Measurements from ENCODE around the gene UNC79.
"Not testable (repeated sequence)": the region's sequence is repeated elsewhere in the genome, so short reads cannot be mapped to it uniquely, and the experiment has no call there.

The UNC79 gene

DNA sequence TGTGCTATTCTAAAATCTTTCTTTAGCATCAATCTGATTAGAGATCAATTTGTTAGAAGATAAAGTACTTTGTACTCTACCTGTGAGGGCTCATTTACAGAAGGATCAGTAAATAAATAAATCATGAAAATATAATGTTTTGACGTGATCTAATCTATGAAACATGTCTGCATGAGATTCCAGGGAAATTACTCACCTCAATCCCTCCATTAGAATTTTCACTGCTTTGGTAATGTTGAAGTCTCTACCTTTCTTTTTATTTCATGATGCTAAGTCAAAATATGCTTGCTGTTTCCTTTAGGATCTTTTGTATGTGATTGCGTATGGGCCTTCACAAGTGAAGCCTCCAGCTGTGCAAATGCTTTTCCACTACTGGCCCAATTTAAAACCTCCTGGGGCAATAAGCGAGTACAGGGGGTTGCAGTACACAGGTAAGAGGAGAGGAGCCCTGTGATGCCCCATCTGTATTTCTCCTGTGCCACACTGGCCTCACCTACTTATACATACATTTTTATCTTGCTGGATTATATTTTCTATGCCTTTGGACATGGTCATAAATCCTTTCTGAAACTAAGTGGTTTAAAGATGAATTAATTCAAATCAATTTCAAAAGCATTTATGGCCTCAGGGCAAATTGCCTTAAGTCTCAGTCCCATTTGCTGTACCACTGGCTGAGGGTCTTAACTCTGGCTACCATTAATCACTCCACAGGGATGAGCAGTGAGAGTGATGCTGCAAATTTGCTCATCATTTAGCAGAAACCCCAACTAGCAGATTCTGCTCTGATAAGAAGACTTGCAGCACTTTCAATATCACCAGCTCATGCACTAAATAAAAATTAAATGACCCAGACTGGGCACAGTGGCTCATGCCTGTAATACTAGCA, 66.4 kb downstream of the UNC79 start:
- DNase-seq: no peak

DNA sequence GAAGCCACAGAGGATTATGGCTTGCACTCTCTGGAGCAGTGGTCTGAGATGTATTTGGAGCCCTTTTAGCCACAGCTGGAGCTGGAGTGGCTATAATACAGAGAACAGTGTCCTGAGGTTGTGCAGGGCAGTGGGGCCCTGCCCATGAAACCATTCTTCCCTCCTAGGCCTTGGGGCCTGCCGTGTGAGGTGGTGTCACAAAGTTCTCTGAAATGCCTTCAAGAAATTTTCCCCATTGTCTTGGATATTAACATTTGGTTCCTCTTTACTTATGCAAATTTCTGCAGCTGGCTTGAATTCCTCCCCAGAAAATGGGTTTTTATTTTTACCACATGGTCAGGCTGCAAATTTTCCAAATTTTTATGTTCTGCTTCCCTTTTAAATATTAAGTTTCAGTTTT, 79.3 kb downstream of the UNC79 start:
- no peak for DNase-seq

DNA sequence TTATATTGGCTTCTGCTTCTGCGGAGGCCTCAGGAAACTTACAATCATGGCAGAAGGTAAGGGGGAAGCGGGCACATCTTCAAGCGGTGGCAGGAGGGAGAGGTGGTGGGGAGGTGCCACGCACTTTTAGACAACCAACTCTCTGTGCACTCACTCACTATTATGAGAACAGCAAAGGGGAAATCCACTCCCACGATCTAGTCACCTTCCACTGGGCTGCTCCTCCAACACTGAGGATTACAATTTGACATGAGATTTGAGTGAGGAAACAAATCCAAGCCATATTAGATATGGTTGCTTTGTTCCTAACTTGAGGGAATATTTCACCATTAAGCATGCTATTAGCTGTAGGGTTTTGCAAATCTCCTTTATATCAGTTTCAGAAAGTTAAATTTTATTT, 80.3 kb downstream of the UNC79 start:
- DNase-seq: no peak

DNA sequence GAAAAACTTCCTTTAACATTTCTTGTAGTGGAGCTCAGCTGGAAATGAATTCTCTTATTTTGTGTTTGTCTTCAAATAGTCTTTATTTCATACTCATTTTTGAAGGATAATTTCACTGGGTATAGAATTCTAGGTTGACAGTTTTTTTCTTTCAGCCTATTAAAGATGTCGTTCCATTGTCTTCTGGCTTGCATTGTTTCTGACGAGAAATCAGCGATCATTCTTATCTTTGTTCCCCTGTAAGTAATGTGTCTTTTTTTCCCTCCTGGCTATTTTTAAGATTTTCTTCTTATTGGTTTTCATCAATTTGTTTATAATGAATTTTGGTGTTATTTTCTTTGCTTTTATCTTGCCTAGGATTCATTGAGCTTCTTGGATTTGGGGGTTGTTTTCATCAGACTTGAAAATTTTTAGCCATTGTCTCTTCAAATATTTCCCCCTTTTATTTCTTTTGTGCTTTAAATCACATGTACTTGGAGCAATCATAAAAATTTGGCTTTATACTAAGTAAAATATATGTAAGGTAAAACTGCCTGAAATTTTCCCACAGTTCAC, 89.4 kb downstream of the UNC79 start:
- no peak for DNase-seq

DNA sequence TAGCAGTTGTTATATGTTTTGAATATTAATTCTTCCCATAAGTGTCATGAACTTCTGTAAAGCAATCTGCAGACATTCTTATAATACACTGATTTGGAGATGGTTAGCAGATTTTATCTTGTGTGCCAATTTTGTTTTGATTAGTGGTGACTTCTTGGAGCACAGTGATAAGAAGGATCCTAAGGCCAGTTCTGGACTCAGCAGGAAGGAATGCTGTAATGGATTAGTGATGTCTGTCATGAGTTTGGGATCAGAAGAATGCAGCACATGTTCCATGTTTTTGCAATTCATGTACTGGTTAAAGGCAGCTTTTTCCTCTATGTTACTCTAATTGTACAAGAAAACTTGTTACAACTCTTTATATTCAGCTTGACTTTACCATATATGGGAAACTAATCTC, 91.5 kb downstream of the UNC79 start:
- no peak for DNase-seq

DNA sequence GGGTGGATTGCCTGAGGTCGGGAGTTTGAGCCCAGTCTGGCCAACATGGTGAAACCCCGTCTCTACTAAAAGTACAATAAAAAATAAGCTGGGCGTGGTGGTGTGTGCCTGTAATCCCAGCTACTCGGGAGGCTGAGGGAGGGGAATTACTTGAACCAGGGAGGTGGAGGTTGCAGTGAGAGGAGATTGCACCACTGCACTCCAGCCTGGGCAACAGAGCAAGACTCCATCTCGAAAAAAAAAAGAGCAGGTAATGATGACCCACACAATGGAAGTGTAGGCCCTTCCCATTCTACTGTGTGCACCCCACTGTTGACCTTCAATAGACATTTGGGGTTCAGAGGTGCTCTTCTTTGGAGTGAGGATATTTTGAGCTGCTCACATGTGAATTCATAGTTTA, 94.5 kb downstream of the UNC79 start:
- not testable (repeated sequence) for DNase-seq

DNA sequence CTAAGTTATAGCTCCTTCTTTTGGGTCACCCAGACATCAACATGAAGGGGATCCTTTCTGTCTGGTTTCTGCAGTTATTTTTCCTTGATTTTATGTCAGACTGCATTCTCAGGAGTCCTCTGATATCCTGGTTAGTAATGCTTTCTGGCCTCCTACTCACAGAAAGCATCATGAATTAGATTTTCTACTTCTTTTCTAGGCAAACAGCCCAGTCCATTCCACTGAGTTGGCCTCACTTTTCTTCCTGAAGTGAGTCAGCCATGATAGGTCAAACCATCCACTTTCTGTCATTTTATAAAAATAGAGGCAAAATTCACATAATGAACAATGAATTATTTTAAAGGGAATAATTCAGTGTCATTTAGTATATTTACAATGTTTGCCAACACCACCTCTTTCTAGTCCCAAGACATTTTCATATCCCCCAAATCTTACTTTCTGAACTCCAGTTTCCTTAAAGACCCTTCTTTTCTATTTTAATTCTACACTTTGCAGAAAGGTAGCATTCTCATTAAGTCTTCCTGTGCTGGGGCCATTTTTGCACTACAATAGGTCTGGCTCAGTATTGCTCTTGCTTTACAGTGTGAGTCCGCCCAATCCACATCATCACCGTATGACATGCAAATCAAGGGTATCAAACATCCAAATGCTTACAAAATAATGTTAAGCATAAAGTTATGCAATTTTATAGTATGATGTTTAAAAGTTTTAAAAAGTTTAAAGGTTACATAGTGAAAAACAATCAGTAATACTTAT, 95.1 kb downstream of the UNC79 start:
- no peak for DNase-seq

DNA sequence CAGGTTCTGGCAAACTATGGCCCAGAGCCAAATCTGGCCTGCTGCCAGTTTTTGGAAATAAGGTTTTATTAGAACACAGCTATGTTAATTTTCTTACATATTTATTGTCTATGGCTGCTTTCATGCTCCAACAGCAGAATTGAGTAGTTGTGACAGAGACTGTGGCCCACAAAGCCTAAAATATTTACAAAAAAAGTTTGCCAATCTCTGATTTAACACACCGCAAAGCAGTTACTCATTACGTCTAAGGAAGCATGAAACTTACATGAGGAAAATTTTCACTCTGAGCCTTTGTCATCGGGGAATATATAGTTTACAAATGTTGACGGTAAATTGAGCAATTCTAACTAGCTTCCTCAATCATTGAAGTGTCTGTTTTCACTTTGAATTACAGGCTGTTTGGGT, 96.5 kb downstream of the UNC79 start:
- DNase-seq: no peak

DNA sequence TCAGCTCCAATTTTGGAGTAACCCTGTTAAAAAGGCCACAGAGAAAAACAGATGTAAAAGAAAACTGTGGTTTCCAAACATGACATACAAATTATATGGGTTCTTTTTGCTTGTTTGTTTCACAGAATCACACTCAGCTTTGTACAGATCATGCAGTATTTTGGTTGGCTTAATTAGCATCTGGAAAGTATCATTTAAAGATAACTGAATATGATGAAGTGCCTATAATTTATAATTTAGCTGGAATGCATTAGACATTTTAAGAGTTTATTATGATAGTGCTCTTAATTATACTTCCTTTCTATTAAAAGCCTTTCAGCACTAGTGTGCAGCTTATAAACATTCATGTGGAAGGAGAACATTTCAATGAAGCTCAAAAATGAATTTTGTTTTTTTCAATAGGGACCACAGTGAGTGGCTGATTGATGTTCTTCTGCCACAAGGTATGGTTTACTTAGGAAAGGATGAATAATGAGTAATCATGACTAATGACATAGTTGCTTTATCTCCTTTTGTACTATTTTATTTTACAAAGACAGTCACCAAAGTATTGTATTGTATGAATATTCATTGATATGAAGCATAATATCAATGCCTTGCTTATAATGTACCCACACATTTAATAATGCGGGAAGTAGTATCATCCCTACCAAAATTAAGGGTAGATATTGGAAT, 98.3 kb downstream of the UNC79 start:
- DNase-seq: no peak

DNA sequence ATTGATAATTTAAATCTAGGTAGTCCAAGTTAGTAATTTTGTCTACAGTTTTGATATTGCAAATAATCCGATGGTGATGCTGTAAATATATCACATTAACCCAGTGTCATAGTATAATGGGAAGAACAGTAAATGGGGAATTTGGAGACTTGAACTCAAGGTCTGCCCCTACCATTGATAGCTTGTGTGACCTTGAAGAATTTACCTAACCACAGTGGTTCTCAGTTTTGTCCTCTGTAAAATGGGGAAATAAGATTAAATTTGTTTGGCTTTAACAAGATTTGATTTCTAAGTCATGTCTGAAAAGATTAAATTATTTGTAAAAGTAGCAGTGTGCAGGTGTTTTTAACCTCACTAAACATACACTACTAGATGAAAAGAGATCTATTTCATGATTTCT, 100.9 kb downstream of the UNC79 start:
- no peak for DNase-seq

DNA sequence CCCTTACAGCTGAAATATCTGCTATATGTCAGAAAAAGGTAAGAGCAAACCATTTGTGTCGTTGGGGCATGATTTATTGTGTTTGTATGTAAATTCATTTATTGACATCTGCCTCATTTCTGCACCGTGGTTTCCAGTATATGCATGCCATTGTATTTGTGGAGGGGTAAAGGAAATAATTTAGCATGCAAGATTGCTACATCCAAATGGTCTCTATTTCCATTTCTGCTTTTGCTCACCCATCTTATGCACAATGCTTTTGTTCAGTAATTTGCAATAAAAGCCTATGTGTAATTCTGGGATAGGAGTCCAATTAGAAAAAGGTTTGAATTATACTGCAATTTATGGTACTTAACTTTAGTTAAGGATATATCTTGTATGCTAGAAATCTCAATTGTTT, 101.8 kb downstream of the UNC79 start:
- no peak for DNase-seq

DNA sequence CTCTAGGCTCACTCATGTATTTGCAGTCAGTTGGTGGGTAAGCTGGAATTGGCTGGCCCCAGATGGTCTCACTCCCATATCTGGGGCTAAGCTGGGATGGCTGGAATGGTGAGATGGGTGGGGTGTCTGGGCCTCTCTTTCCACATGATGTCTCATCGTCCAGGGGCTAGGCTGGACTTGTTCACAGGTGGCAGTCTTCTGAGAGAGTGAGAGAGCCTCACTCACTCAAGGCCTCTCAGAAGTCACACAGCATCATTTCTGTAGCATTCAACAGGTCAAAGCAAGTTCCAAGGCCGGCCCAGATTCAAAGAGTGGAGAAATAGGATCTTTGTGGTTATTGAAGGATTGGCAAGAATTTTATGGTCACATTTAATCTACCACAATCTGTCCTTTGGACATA, 102.7 kb downstream of the UNC79 start:
- no peak for DNase-seq

DNA sequence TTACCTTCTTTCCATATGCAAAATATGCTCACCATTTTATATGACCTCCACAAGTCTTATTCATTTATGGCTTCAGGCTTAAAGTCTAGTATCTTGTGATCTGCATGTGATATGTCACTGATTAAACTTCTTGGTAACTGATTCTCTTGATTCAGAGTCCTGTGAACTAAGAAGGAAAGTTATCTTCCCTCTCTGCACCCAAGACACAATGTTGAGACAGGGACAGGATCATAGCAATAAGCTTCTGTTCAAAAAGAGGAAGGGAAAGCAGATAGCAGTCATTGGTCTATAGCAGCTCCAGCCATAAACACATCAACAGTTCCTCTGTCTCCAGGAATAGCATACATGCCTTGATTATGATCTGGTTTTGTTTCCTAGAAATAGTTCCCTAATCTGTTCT, 103.1 kb downstream of the UNC79 start:
- DNase-seq: no peak

DNA sequence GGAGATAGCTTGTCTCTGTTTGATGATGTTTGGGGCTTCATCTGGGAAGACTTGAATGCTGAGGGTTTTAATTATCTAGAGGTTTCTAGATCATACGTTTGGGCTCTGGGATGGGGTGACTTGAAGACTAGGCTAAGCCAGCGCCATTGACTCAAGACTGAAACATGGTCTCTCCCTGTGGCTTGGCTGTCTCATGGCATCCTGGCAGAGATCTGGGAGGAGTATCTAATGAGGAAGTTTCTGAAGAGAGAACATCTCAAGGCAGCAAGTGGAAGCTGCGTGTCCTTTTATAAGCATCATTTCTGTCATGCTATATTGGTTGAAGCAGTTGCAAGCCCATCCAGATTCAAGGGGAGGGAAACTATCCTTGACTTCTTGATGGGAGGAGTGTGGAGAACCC, 104.8 kb downstream of the UNC79 start:
- DNase-seq: no peak

DNA sequence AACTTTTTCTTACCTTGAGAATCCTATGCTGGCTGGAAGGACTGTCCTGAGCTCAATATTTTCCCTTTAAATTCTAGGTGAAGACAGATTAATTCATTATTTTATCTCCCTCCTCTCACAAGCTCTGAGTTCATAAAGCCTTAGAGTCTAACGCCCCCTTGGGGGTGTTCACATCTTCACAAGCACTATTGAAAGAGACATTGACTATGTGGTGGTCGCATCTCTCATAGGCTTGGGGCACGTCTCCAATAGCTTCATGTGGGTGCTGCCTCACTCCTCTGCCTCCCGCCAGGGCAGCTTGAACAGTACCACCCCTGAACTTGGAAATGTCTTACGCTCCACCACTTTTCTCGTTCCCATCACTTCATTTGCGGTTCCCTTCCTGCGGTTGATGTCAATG, 106.2 kb downstream of the UNC79 start:
- DNase-seq: no peak

DNA sequence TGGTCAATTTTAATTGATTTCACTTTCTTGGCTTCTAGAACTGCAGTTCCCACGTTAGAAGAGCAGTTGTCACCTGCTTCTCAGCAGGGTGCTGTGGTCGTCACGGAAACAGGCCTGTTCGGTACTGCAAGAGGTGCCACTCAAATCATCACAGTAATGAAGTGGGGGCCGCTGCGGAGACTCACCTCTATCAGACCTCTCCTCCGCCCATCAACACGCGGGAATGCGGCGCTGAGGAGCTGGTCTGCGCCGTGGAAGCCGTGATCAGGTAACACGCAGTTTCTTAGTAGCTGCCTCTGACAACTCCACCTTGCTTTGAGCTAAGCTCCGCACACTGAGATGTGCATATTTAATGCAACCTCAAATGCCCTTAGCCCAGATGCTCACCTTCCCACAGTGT, 107.2 kb downstream of the UNC79 start:
- no peak for DNase-seq

DNA sequence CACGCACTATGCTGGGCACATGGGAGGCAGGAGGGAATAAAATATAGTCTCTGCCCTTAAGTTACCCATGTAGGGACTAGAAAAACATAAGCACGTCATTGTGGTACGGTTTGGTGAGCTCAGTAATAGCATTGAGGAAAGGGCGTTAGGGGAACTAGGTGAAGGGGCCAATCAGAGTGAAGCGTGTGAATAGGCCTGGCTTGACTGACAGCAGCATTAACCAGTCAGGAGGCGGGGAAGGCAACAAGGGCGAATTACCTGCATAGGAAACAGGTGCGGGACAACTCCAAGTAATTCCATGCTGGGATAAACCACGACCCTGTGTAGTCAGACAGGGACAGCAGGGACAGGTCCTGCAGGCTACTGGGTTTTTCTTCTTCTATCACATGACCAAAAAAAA, 107.7 kb downstream of the UNC79 start:
- no peak for DNase-seq

DNA sequence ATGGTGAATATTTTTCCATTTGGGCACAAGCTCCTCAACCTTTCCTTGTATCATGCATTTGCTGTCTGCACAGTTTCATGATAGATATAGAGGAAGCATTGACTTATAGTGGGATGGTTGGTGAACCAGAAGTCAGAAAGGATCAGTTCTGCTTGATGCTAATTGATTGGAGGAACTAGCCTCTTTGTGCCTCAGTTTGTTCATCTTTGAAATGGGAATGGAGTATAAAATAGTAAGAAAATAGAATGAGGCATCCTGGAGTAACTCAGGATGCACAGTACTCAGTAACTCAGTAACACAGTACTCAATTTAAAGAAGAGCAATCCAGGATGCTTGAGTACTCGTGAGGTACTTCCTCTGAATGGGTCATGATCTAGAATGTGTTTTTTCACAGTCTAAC, 109.5 kb downstream of the UNC79 start:
- no peak for DNase-seq

DNA sequence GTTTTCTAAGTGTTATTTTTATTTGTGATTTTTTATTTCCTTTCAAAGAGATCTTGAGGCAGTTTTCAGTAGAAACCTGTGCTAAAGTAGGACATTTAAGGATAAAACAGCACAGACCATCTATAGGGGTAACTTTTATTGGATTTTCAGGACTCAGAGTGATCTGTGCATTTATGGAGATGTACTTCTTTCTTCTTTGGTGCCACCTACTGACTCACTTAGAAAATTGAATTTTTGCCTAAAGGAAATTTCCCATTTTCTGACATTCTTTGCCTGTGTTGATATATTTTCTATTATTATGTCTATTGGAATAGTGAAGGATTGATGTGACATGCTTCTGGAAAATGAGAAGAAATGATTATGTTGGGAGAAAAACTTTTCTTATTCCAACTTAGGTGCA, 113.0 kb downstream of the UNC79 start:
- no peak for DNase-seq

DNA sequence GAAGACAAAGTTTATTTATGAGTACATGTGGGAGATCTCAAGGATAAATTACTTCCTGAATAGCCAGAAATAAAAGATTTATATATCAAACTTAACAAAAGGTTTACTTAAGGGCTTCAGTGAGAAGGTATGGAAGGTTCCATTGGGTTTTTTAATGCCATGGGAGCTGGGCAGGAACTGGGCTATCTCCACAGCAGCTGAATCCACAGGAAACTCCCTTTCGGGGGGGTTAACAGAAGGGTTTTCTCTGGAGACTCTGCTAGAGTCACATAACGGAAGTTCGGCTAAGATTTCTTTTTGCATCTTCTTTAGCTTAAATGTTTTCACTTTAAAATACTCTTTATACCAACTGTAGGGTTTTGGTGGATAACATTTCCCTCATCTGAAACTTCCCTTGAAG, 113.5 kb downstream of the UNC79 start:
- no peak for DNase-seq

DNA sequence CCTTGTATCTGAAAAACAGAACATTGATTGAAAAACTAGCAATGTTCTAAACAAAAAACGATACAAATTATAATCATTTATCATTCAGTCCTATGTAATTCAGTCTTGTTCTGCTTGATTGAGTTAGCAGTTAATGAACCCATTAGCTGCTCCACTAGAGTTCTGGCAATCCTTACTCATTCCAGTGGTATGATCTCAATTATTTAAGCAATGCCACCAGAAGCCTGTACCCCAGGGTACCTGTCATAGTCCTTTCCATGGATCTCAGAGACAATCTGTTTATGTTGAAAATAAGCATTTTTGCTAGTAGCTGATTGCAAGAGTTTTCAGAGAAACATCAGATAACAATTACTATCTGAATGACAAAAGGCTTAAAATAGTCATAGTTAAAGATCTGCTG, 115.9 kb downstream of the UNC79 start:
- no peak for DNase-seq

DNA sequence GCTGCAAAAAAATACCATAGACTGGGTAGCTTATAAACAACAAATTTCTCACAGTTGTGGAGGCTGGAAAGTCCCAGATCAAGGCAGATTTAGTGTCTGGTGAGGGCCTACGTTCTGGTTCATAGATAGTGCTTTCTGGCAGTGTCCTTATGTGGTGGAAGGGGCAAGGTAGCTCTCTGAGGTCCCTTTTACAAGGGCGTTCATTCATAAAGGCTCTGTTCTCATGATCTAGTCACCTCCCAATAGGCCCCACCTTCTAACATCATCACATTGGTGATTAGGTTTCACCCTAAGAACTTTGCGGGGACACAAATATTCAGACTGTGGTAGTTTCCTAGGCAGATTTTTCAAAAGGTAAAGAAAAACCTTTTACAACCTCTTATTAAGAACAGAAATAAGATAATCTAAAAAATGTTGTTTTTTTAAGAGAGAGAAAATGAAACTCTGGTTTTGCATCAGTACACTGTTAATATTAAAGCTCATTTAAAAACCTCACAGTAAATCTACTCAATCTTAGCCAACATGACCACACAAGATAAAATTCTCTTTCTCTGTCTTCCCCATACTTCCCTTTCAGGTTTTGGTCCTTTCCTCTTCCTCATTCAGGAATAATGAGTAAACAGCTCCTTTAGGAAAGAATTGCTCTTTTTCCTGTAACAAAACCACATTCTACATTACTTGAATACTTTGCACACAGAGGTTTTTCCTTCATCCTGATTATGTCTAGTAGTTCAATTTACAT, 117.5 kb downstream of the UNC79 start:
- no peak for DNase-seq

DNA sequence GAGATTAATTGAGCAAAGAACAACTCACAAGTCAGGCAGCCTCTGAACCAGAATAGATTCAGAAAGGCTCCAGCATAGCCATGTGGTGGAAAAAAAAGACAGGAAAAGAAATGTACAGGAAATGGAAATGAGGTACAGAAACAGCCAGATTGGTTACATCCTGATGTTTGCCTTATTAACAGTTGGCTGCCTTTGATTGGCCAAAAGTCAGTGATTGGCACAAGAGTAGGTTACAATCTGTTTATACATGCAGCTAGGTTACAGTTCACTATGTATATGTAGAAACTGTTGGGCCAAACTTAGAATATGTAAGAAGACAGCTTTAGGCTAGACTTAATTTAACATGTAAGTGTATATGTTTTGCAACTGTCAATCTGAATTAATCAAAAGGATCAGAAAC, 118.9 kb downstream of the UNC79 start:
- no peak for DNase-seq

Data from NCI-H524 treated with DMSO at 0.1 percent for 48 hours (cell line).